Measurements from ENCODE around the gene PPP1R26.
A peak's percentile ranks its signal among the peaks of the same experiment; 100 is the strongest.
"Not testable (repeated sequence)": the region's sequence is repeated elsewhere in the genome, so short reads cannot be mapped to it uniquely, and the experiment has no call there.

The PPP1R26 gene, protein sequence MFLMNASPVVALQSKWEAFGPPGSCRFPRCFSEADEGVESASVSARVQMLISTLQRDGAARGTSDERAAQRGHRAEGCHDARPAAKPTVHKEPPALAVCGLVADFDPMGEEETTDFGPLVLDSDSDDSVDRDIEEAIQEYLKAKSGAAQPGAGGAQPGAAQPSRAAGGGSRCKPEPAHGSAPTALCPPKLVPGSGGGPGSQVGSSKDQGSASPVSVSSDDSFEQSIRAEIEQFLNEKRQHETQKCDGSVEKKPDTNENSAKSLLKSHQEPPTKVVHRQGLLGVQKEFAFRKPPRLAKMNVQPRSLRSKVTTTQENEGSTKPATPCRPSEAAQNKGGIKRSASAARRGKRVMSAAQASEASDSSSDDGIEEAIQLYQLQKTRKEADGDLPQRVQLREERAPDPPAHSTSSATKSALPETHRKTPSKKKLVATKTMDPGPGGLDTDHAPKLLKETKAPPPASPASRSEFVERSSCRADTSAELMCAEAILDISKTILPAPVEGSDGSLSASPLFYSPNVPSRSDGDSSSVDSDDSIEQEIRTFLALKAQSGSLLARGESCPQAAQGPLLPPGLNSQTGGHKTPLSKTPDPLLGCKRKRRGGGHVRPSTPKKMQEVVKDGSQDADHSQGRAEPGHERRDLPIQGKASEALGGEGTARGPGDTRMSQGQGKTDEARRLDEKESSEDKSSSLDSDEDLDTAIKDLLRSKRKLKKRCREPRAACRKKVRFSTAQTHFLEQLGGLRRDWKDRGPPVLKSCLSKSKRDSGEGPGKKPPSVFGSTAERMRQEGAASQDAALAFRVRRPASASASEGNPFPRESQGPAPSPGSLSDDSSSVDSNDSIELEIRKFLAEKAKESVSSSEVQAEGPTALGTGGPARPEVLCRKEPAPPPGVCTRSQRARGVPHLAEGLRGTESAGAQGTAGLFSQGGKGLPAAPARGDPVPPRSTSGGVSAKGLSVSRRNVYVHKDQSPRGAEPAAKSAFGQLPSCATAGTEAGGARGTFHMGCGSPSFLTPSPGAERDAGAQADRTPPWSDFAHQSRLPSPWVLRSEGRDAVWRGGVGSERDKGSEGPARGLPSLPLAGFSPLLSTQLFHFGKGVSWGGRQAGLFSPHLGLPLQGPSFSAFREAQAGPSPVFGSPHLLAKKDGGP (N-terminal part only)

DNA sequence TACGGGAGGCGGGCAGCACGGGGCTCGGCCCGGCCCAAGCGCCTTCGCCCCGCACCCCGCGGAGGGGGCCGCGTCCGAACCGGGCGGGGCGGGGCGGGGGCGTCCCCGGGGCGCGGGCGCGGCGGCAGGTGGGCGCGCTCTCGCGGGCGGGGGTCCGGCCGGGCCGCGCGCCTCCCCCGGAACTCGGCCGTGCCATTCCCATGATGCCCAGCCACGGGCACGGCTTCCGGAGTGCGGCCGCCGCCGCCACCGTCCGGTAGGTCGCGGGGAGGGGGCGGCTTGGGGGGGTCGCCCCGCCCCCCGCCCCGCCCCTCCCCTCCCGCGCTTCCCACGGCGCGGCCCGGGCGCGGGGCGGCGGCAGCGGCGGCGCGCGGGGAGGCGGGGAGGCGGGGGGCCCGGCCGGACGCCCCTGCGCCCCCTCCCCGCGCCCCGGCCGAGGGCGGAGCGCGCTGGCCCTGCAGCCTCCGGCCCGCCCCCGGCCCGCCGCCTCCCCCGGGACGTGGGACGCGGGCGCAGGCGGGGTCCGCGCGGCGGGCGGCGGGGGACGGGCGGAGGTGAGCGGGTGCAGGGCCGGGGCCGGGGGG lies at the start of gene PPP1R26:
Gene PPP1R26, plus strand, starts transcription at position 314 of the 584 bp plus-strand sequence. CDS start 4,729 bp downstream, outside the sequence.
- H3K9me3 Mint-ChIP-seq: no peaks in the 10 kb centered on the region
- DNase-seq (ENCODE audit: low spot score in 2 of 2) (no peak), ATAC-seq (ENCODE audit: low read depth) (no peak)
- H3K4me3 Mint-ChIP-seq: peak within 1 kb of the TSS; percentile 96
- H3K4me1 Mint-ChIP-seq: peaks cover 3% of the 10 kb centered on the region
- H3K27me3 Mint-ChIP-seq: peaks cover 3% of the 10 kb centered on the region
- peak within 1 kb of the TSS; percentile 49 for H3K27ac Mint-ChIP-seq
- no peaks in the 10 kb centered on the region for H3K36me3 Mint-ChIP-seq

DNA sequence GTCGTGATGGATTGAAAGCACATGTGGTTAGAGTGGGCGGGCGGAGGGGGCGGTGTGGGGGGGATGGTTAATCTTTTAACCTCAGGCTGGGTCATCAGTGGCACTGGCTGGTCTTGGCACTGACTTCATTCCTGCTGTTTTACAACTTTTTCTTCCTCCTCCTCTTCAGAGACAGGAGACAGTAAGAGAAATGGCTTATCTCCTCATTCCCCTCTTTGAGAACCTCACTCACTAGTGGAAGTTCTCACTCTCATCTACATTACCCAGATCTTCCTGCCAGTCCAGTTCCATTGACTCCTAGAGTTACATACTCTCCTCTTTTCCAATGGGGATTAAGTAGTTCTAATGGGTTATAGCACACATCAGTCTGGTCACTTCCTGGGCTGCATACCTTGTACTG lies 42.3 kb upstream of the PPP1R26 start:
- H3K4me1 Mint-ChIP-seq: no peaks in the 10 kb centered on the region
- DNase-seq (ENCODE audit: low spot score in 2 of 2) (no peak), ATAC-seq (ENCODE audit: low read depth) (no peak)
- H3K27me3 Mint-ChIP-seq: peaks cover 2% of the 10 kb centered on the region
- peaks cover 5% of the 10 kb centered on the region for H3K9me3 Mint-ChIP-seq
- H3K4me3 Mint-ChIP-seq: no peak overlapping the region
- H3K27ac Mint-ChIP-seq: no peak overlapping the region
- peaks cover 2% of the 10 kb centered on the region for H3K36me3 Mint-ChIP-seq

GRCh38 chr9:135437696-135438095 lies 41.9 kb upstream of the PPP1R26 start:
- not testable (repeated sequence) for H3K4me1 Mint-ChIP-seq; ATAC-seq (ENCODE audit: low read depth); H3K9me3 Mint-ChIP-seq

GRCh38 chr9:135438581-135439232 lies 40.9 kb upstream of the PPP1R26 start:
- H3K9me3 Mint-ChIP-seq; H3K4me1 Mint-ChIP-seq; ATAC-seq (ENCODE audit: low read depth); H3K4me3 Mint-ChIP-seq; H3K36me3 Mint-ChIP-seq; H3K27me3 Mint-ChIP-seq; DNase-seq (ENCODE audit: low spot score in 2 of 2); H3K27ac Mint-ChIP-seq: not testable (repeated sequence)

More at GRCh38 chr9:135437696-135438095, 41.9 kb upstream of the PPP1R26 start:
- H3K4me3 Mint-ChIP-seq; H3K36me3 Mint-ChIP-seq; H3K27me3 Mint-ChIP-seq; DNase-seq (ENCODE audit: low spot score in 2 of 2); H3K27ac Mint-ChIP-seq: not testable (repeated sequence)

DNA sequence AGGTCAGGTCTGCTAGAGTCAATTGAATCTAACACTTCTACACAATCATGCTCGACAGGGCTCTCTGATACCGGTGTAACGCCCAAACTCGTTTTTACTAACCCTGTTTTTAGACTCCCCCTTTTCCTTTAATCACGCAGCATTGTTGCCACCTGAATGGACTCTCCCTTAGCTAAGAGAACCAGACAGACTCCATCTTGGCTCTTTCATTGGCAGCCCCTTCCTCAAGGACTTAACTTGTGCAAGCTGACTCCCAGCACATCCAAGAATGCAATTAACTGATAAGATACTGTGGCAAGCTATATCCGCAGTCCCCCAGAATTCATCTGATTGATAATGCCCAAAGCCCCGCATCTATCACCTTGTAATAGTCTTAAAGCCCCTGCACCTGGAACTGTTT lies 40.1 kb upstream of the PPP1R26 start:
- not testable (repeated sequence) for H3K27me3 Mint-ChIP-seq; H3K36me3 Mint-ChIP-seq; DNase-seq (ENCODE audit: low spot score in 2 of 2); H3K4me3 Mint-ChIP-seq; H3K9me3 Mint-ChIP-seq; H3K27ac Mint-ChIP-seq; H3K4me1 Mint-ChIP-seq; ATAC-seq (ENCODE audit: low read depth)

DNA sequence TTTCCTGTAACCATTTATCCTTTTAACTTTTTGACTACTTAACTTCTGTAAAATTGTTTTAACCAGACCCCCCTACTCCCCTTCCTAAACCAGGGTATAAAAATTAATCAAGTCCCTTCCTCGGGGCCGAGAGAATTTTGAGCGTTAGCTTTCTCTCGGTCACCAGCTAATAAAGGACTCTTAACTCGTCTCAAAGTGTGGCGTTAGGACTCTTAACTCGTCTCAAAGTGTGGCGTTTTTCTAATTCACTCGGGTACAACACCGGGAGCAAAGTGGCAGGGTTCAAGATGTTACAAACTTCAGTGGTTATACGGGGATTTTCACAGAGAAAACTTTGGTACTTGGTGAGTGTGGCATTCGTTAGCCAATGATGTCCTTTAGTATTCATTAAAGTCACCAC lies 39.7 kb upstream of the PPP1R26 start:
- DNase-seq (ENCODE audit: low spot score in 2 of 2) (no peak), ATAC-seq (ENCODE audit: low read depth) (no peak)
- Mint-ChIP-seq H3K27me3 (peaks cover 4% of the 10 kb centered on the region), H3K4me1 (no peaks in the 10 kb centered on the region), H3K9me3 (peaks cover 5% of the 10 kb centered on the region), H3K27ac (no peak overlapping the region), H3K4me3 (no peak overlapping the region), H3K36me3 (peaks cover 2% of the 10 kb centered on the region)

DNA sequence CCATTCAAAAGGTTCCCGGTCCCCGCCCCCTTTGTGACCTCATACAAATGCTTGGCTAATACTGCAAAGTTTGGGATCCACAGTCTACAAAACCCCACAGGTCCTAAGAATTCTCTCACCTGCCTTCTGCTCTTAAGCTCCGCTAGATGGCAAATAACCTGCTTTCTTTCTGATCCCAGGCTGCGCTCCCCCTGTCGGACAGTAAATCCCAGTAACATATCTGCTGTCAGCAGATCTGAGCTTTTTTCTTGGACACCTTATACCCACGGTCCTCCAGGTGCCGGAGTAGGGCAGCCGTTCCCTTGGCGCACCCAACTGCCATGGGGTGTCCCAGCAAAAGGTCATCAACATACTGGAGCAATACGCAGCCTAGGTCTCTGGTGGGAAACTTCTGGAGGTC lies 39.0 kb upstream of the PPP1R26 start:
- Mint-ChIP-seq H3K4me1 (no peaks in the 10 kb centered on the region), H3K27ac (no peak overlapping the region), H3K27me3 (peaks cover 4% of the 10 kb centered on the region), H3K4me3 (no peak overlapping the region), H3K36me3 (peaks cover 2% of the 10 kb centered on the region), H3K9me3 (peaks cover 5% of the 10 kb centered on the region)
- no peak for DNase-seq (ENCODE audit: low spot score in 2 of 2)
- no peak for ATAC-seq (ENCODE audit: low read depth)

GRCh38 chr9:135441105-135442071 lies 38.2 kb upstream of the PPP1R26 start:
- not testable (repeated sequence) for H3K9me3 Mint-ChIP-seq; H3K27me3 Mint-ChIP-seq; ATAC-seq (ENCODE audit: low read depth); H3K4me3 Mint-ChIP-seq; DNase-seq (ENCODE audit: low spot score in 2 of 2); H3K4me1 Mint-ChIP-seq; H3K36me3 Mint-ChIP-seq; H3K27ac Mint-ChIP-seq

DNA sequence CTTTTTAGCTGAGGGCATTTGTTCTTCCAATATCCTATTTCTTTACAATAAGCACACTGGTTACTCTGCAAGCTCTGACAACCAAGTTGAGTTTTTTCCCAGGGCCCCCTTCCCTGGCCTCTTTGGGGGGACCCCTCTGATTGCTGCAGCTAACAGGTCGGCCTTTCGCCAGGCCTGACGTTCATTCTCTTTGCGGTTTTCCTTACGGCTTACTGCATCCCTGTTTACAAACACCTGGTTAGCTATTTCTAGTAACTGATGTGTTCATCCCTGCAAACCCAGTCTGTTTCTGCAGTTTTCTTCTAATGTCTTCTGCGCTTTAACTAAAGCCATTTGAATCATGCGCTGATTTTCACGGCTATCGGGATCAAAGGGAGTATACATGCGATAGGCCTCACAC lies 37.5 kb upstream of the PPP1R26 start:
- DNase-seq (ENCODE audit: low spot score in 2 of 2): no peak
- no peak for ATAC-seq (ENCODE audit: low read depth)
- Mint-ChIP-seq H3K4me1 (no peaks in the 10 kb centered on the region), H3K36me3 (no peaks in the 10 kb centered on the region), H3K4me3 (no peak overlapping the region), H3K27ac (no peak overlapping the region), H3K9me3 (peaks cover 2% of the 10 kb centered on the region), H3K27me3 (peaks cover 2% of the 10 kb centered on the region)

- DNase-seq (ENCODE audit: low spot score in 2 of 2) (no peak), ATAC-seq (ENCODE audit: low read depth) (no peak)
- H3K27me3 Mint-ChIP-seq: peaks cover 2% of the 10 kb centered on the region
- no peak overlapping the region for H3K27ac Mint-ChIP-seq
- no peak overlapping the region for H3K4me3 Mint-ChIP-seq
- H3K9me3 Mint-ChIP-seq: no peaks in the 10 kb centered on the region
- no peaks in the 10 kb centered on the region for H3K36me3 Mint-ChIP-seq
- H3K4me1 Mint-ChIP-seq: no peaks in the 10 kb centered on the region
These were observed 35.7 kb upstream of the PPP1R26 start for GRCh38 chr9:135443797-135444425.

GRCh38 chr9:135447126-135447525 lies 32.5 kb upstream of the PPP1R26 start:
- ATAC-seq (ENCODE audit: low read depth) (no peak), DNase-seq (ENCODE audit: low spot score in 2 of 2) (no peak)
- no peaks in the 10 kb centered on the region for H3K36me3 Mint-ChIP-seq
- no peaks in the 10 kb centered on the region for H3K4me1 Mint-ChIP-seq
- H3K4me3 Mint-ChIP-seq: no peak overlapping the region
- no peaks in the 10 kb centered on the region for H3K9me3 Mint-ChIP-seq
- H3K27ac Mint-ChIP-seq: no peak overlapping the region
- H3K27me3 Mint-ChIP-seq: peaks cover 4% of the 10 kb centered on the region

GRCh38 chr9:135448663-135449100 lies 30.9 kb upstream of the PPP1R26 start:
- no peaks in the 10 kb centered on the region for H3K4me1 Mint-ChIP-seq
- no peak overlapping the region for H3K27ac Mint-ChIP-seq
- no peak overlapping the region for H3K4me3 Mint-ChIP-seq
- DNase-seq (ENCODE audit: low spot score in 2 of 2) (no peak), ATAC-seq (ENCODE audit: low read depth) (no peak)
- H3K36me3 Mint-ChIP-seq: no peaks in the 10 kb centered on the region
- peaks cover 1% of the 10 kb centered on the region for H3K27me3 Mint-ChIP-seq
- no peaks in the 10 kb centered on the region for H3K9me3 Mint-ChIP-seq
